ENCODE results near the gene ZNF624. TPM values are rescaled to one million over a fixed set of nuclear protein-coding genes. Genes with fewer than 3 reads are reported as not detected.

Gene ZNF624
- total and polyA plus RNA-seq, 2 of the 4 experiments (the other 2 are of a cell fraction), result 0.80 to 3.8 TPM

DNA sequence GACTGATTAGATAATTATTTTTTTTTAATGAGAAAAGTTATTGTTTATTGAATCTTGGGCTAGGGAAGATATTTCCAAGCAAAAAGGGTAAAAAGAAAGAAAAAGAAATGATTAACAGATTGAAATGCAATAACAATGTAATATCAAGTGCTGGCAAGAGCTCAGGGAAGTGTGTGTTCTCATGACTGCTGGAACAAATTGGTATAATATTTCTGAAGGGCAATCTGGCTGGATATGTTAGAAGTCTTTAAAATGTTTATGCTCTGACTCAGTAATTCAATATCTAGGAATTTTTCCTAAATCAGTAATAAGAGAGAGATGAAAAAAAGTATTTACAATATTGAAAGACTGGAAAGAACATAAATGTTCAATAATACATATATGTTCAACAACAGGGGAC, 7.6 kb upstream of the ZNF624 start:
- no peaks in the 10 kb centered on the region for H3K79me1 ChIP-seq (ENCODE audit: low read depth in 1 of 2, low read length in 2 of 2)
- CTCF ChIA-PET, result no interaction called here
- TF ChIP-seq CHD1 (IDR thresholded peaks at IDR 0.05; ENCODE audit: low read depth, low read length) (no peak), FOS (IDR thresholded peaks at IDR 0.05; ENCODE audit: low read depth, low read length) (no peak), MXI1 (IDR thresholded peaks at IDR 0.05; ENCODE audit: borderline replicate concordance, low read depth, low read length) (no peak), POLR2A (IDR thresholded peaks at IDR 0.05; ENCODE audit: low read depth, low read length) (no peak)
- TF ChIP-seq, protein P1, sequence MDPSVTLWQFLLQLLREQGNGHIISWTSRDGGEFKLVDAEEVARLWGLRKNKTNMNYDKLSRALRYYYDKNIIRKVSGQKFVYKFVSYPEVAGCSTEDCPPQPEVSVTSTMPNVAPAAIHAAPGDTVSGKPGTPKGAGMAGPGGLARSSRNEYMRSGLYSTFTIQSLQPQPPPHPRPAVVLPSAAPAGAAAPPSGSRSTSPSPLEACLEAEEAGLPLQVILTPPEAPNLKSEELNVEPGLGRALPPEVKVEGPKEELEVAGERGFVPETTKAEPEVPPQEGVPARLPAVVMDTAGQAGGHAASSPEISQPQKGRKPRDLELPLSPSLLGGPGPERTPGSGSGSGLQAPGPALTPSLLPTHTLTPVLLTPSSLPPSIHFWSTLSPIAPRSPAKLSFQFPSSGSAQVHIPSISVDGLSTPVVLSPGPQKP (IDR thresholded peaks at IDR 0.05; ENCODE audit: borderline replicate concordance, low read depth, low read length), result no peak
- intact Hi-C loops (cut with micrococcal nuclease) (no loop called here), in situ Hi-C loops (cut with MboI; ENCODE audit: low sequenced_read_pairs) (no loop called here), dilution Hi-C loops (cut with HindIII; ENCODE audit: low sequenced_read_pairs, unreplicated experiment) (no loop called here)
- no peak overlapping the region for H3K18ac ChIP-seq (ENCODE audit: low read depth, low read length)
- DNase-seq, result no peak
- no peak overlapping the region for H3K4me2 ChIP-seq (ENCODE audit: low read depth, low read length)
- no peak overlapping the region for H3K23ac ChIP-seq (ENCODE audit: low read depth, low read length)
- no peak overlapping the region for H2BK120ac ChIP-seq (ENCODE audit: low read depth, low read length)
- no peak overlapping the region for H2AK9ac ChIP-seq (replicated peaks; ENCODE audit: low read depth, low read length, poor library complexity)
- H3K36me3 ChIP-seq (ENCODE audit: control insufficient read depth, insufficient read depth, low read length), result no peaks in the 10 kb centered on the region
- H3K9ac ChIP-seq (ENCODE audit: low read depth, low read length), result no peak overlapping the region
- no peak overlapping the region for H3K4ac ChIP-seq (ENCODE audit: low read depth, low read length)
- H2BK15ac ChIP-seq (ENCODE audit: low read depth, low read length), result no peak overlapping the region
- H2AFZ ChIP-seq (replicated peaks; ENCODE audit: low read length, poor library complexity), result no peak overlapping the region
- H4K91ac ChIP-seq (ENCODE audit: insufficient read depth, low read depth, low read length), result no peak overlapping the region
- no peaks in the 10 kb centered on the region for H3K9me1 ChIP-seq (ENCODE audit: insufficient read depth, low read length)
- H3K14ac ChIP-seq (replicated peaks; ENCODE audit: low read depth, low read length), result no peak overlapping the region
- H3K4me1 ChIP-seq (ENCODE audit: control insufficient read depth, insufficient read depth, low read length), result no peaks in the 10 kb centered on the region
- H2BK20ac ChIP-seq (ENCODE audit: low read depth, low read length), result no peak overlapping the region
- H3K9me3 ChIP-seq (ENCODE audit: control insufficient read depth, insufficient read depth, low read length), result peaks cover 3% of the 10 kb centered on the region; the same call in 1 of the 2 replicates
- no peak overlapping the region for H4K8ac ChIP-seq (ENCODE audit: low read depth in 2 of 2, low read length in 2 of 2)
- POLR2A ChIA-PET (ENCODE audit: unreplicated experiment), result no interaction called here
- no peak overlapping the region for H4K5ac ChIP-seq (ENCODE audit: low read depth, low read length)
- no peak overlapping the region for H3K27ac ChIP-seq (ENCODE audit: insufficient read depth, low read length)
- no peak overlapping the region for H2AK5ac ChIP-seq (ENCODE audit: low read depth, low read length)
- H3K4me3 ChIP-seq (ENCODE audit: insufficient read depth, low read depth, low read length), result no peak overlapping the region
- no peak for ATAC-seq (ENCODE audit: low read depth)
- no TSS peak for BruUV-seq (replicated peaks)
- H4K20me1 ChIP-seq (ENCODE audit: insufficient read depth, low read length), result no peaks in the 10 kb centered on the region
- peaks cover 19% of the 10 kb centered on the region for H3K27me3 ChIP-seq (ENCODE audit: control insufficient read depth, insufficient read depth, low read length)
- H2BK5ac ChIP-seq (ENCODE audit: low read depth, low read length, poor library complexity, severe bottlenecking), result no peak overlapping the region
- H3K56ac ChIP-seq (ENCODE audit: extremely low read depth, insufficient read depth, low read length), result no peak overlapping the region

Data from IMR-90 (cell line).